ENCODE results near the gene ZCCHC3. TPM values are rescaled to one million over a fixed set of nuclear protein-coding genes. Genes with fewer than 3 reads are reported as not detected.

ZCCHC3 gene
- total and polyA plus RNA-seq, 4 donors = 2.4 to 22.1 (median 5.6) TPM

- Histone ChIP-seq H3K27ac (ENCODE audit: low read depth in 1 of 2, low read length in 2 of 2) (no peak within 1 kb of the TSS), H3K9ac (ENCODE audit: low read depth in 1 of 2, low read length in 2 of 2) (no peak within 1 kb of the TSS), H3K4me1 (ENCODE audit: control insufficient read depth in 4 of 4, insufficient read depth in 4 of 4, low read length in 3 of 4) (peaks cover 2 to 20% (median 11%) of the 10 kb centered on the region in 4 donors), H3K36me3 (ENCODE audit: control insufficient read depth in 4 of 4, insufficient read depth in 3 of 4, low read depth in 1 of 4, low read length in 3 of 4) (no peaks in the 10 kb centered on the region), H3K4me3 (ENCODE audit: low read depth in 1 of 3, low read length in 3 of 3) (no peak within 1 kb of the TSS), H3K9me3 (ENCODE audit: control insufficient read depth in 4 of 4, low read length in 3 of 4) (no peaks in the 10 kb centered on the region), H3K27me3 (ENCODE audit: control insufficient read depth in 4 of 4, insufficient read depth in 4 of 4, low read length in 3 of 4) (no peaks in the 10 kb centered on the region)
- 30% methylated on average over 7 of the region's 7 CpGs for WGBS
- TF ChIP-seq FOXA2 (IDR thresholded peaks at IDR 0.05) (no peak), RAD21 (IDR thresholded peaks at IDR 0.05) (peak in 1 of 2 donors; percentile 38), JUND (IDR thresholded peaks at IDR 0.05) (no peak), REST (IDR thresholded peaks at IDR 0.05) (no peak), TAF1 (conservative IDR thresholded peaks at IDR 0.05) (no peak), GABPA (IDR thresholded peaks at IDR 0.05 in 1 of 2, conservative IDR thresholded peaks at IDR 0.05 in 1 of 2) (no peak), HNF4G (IDR thresholded peaks at IDR 0.05) (no peak), NR2F2 (IDR thresholded peaks at IDR 0.05) (no peak), SP1 (IDR thresholded peaks at IDR 0.05) (peak; percentile 38), EGR1 (IDR thresholded peaks at IDR 0.05; ENCODE audit: low read depth in 2 of 2) (no peak), HNF4A (conservative IDR thresholded peaks at IDR 0.05) (peak; percentile 35 to 41), MAX (IDR thresholded peaks at IDR 0.05) (no peak), FOXA1 (IDR thresholded peaks at IDR 0.05) (no peak), ATF3 (IDR thresholded peaks at IDR 0.05) (no peak), CTCF (IDR thresholded peaks at IDR 0.05; ENCODE audit: low read depth, low read length, missing input control) (no peak), RXRA (IDR thresholded peaks at IDR 0.05) (peak; percentile 12 to 54), ZBTB33 (IDR thresholded peaks at IDR 0.05) (peak; percentile 16), YY1 (IDR thresholded peaks at IDR 0.05) (peak; percentile 40)
- DNase-seq (ENCODE audit: low spot score) = no peak
These were observed 40.0 kb upstream of the ZCCHC3 start, which contains the start of gene DEFB132 for GRCh38 chr20:257419-257818. Gene DEFB132 (plus strand): TSS chr20:257724. CDS start chr20:257779, 55 bp downstream.

Data from liver (tissue), 9 donors.